Measurements from ENCODE around the gene DDX59. TPM values are rescaled to one million over a fixed set of nuclear protein-coding genes. Genes with fewer than 3 reads are reported as not detected.

Gene DDX59
- total RNA-seq, 4 donors from 2014 or later, result 28.0 to 37.3 (median 28.3) TPM

DNA sequence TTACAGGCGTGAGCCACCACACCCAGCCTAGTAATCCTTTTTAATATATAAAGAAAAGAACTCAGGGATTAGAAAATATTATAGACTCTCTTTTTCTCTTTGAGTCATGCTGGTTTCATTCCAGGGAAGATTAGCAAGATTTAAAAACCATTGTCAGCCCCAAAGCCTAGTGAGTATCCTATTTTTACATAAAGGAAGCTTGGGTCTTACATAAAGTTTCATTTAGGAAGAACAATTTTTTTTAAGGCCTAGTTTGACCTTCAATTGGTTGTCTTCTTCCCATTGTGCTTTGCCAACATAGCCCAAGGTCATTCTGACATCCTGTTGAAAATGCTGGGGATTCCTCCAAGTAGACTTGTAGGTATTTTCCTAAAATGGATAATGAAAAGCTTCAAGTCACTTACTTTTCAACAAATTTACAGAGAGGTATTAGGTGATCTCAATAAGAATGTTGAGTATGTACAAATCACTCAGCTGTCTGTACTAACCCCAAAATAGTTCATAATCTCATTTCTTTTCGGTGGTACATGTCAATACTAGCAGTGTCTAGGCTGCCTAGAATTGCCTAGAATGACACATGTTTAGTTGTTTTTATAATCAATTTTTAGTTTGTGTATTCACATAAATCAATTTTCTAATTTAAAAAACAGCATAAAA is 44.9 kb downstream of the DDX59 start:
- Histone ChIP-seq H3K36me3 (no peaks in the 10 kb centered on the region), H3K9me3 (no peaks in the 10 kb centered on the region), H3K4me1 (peaks cover 34% of the 10 kb centered on the region), H3K27ac (peak overlapping the region; percentile 45), H3K4me3 (no peak overlapping the region), H3K27me3 (no peaks in the 10 kb centered on the region)
- no peak for DNase-seq (ENCODE audit: low spot score in 2 of 2)
- TF ChIP-seq EP300 (IDR thresholded peaks at IDR 0.05) (no peak), POLR2AphosphoS5 (IDR thresholded peaks at IDR 0.05) (no peak), POLR2A (IDR thresholded peaks at IDR 0.05) (no peak)
- TF ChIP-seq, protein P1, sequence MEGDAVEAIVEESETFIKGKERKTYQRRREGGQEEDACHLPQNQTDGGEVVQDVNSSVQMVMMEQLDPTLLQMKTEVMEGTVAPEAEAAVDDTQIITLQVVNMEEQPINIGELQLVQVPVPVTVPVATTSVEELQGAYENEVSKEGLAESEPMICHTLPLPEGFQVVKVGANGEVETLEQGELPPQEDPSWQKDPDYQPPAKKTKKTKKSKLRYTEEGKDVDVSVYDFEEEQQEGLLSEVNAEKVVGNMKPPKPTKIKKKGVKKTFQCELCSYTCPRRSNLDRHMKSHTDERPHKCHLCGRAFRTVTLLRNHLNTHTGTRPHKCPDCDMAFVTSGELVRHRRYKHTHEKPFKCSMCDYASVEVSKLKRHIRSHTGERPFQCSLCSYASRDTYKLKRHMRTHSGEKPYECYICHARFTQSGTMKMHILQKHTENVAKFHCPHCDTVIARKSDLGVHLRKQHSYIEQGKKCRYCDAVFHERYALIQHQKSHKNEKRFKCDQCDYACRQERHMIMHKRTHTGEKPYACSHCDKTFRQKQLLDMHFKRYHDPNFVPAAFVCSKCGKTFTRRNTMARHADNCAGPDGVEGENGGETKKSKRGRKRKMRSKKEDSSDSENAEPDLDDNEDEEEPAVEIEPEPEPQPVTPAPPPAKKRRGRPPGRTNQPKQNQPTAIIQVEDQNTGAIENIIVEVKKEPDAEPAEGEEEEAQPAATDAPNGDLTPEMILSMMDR (IDR thresholded peaks at IDR 0.05), result no peak
- 51% methylated on average over 2 of the region's 2 CpGs for WGBS

DNA sequence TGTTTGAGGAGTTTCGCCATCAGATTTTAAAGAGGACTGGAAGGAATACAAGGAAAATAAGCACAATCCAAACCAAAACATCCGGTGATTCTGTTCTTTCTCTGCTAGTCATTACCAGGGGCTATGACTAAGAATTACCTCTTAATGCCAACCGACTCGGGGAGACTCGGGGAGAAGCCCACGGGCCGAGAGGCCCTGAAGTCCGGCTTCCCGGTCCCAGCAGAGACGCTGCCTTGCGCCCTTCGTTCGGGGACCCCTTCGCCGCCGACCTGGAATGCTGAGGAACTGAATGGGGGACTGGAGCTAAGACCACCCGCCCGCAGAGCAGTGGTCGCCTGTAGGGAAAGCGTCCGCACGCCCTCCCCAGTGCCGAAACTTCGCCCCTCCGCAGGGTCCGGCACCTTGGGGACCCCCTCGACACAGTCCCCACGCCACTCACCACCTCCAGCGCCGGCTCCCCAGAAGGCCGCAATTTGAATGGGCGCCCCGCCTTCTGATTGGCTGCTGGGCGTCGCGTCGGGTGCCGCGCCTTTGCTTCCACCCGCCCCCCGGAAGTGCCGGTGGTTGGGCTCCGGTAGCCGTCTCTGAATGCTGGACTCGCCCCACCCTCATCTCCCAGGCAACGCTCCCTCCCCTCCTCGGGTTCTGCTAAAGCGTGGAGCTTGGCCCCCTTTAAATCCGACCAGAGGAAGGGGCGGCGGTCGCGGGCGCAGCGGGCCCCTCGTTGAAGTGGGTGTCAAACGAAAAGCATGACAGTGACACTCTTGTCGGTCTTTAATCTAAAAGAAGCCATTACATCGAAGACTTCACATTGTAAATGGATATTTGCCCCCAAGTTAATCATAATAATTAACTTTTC is 49.2 kb downstream of the DDX59 start, which contains the start of gene KIF14:
Gene KIF14 (minus strand): TSS at position 479 of the 859 bp plus-strand sequence. CDS start 2,028 bp downstream, outside the sequence.
- H3K27me3 ChIP-seq, result no peaks in the 10 kb centered on the region
- under 1% methylated on average over 44 of the region's 59 CpGs for WGBS
- H3K9me3 ChIP-seq, result no peaks in the 10 kb centered on the region
- TF ChIP-seq EP300 (IDR thresholded peaks at IDR 0.05) (no peak), POLR2AphosphoS5 (IDR thresholded peaks at IDR 0.05) (peak in 1 of 3 donors; percentile 53)
- H3K27ac ChIP-seq, result peak within 1 kb of the TSS; percentile 68
- H3K36me3 ChIP-seq, result no peaks in the 10 kb centered on the region
- DNase-seq (ENCODE audit: low spot score in 2 of 2), result peak; percentile 96
- peak within 1 kb of the TSS; percentile 77 for H3K4me3 ChIP-seq
- H3K4me1 ChIP-seq, result peaks cover 34% of the 10 kb centered on the region

DNA sequence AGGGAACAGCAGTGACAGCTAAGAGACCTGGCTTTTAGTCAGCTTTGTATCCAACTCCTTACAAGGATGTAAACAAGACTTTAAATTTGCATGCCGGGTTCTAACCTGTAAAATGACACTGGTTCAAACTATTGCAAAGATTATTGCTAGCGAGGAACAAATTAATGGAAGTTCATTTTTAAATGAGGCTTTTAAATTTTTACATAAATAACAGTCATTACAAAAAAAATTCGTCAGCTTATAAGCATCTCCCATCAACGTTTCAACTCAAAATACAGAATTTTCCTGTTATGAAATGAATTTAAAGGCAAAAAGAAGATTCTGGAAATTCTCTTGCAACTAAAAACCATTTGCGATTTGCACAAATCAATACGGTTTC is 49.8 kb downstream of the DDX59 start:
- TF ChIP-seq EP300 (IDR thresholded peaks at IDR 0.05), result no peak
- TF ChIP-seq POLR2AphosphoS5 (IDR thresholded peaks at IDR 0.05), result no peak
- TF ChIP-seq, protein P1 (IDR thresholded peaks at IDR 0.05), result no peak
- no peak for TF ChIP-seq POLR2A (IDR thresholded peaks at IDR 0.05)
- H3K36me3 ChIP-seq, result no peaks in the 10 kb centered on the region
- H3K4me3 ChIP-seq, result peak overlapping the region; percentile 77
- WGBS, result 11% methylated on average over 6 of the region's 6 CpGs
- no peaks in the 10 kb centered on the region for H3K27me3 ChIP-seq
- no peaks in the 10 kb centered on the region for H3K9me3 ChIP-seq
- H3K4me1 ChIP-seq, result peaks cover 30% of the 10 kb centered on the region
- no peak overlapping the region for H3K27ac ChIP-seq
- DNase-seq (ENCODE audit: low spot score in 2 of 2), result no peak

DNA sequence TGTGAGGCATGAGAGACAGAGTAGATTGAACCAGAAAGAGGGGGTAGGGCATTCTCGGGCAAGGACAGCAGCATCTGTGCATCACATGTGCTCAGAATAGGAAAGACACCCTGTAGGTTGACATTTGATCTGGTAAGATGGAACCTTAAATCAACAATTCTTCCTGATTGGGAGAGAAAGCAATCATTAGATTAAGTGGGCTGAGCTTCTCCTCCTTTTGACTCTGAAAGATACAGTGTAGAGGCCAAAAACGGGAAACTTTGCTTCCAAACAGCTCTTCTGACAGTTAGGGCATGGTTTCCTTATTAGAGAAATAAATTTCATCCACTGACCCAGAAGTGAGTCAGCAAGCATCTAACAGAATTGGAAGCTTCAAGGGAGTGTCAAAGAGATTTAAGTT is 58.9 kb downstream of the DDX59 start:
- Histone ChIP-seq H3K27ac (no peak overlapping the region), H3K4me3 (no peak overlapping the region), H3K9me3 (no peaks in the 10 kb centered on the region), H3K27me3 (no peaks in the 10 kb centered on the region), H3K36me3 (no peaks in the 10 kb centered on the region), H3K4me1 (no peaks in the 10 kb centered on the region)
- 48% methylated on average over 2 of the region's 2 CpGs for WGBS
- no peak for DNase-seq (ENCODE audit: low spot score in 2 of 2)
- no peak for TF ChIP-seq POLR2AphosphoS5 (IDR thresholded peaks at IDR 0.05)
- TF ChIP-seq, protein P1 (IDR thresholded peaks at IDR 0.05), result no peak
- TF ChIP-seq POLR2A (IDR thresholded peaks at IDR 0.05), result no peak
- TF ChIP-seq EP300 (IDR thresholded peaks at IDR 0.05), result no peak

DNA sequence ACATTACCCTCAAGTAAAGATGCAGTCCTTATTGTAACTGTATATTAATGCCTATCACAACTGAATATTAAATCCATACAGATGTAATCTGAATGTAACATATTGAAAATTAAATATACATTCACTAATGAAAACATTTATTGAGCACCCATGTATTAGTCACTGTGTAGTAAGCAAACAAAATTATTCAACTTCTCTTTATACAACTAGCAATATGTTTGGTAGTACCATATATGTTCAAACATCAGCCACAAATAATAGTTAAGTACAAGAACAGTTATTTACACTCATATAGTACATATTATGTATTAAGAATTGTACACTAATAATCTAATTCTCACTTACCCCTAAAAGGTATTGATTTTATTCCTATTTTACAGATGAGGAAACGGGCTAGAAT is 67.1 kb downstream of the DDX59 start:
- Histone ChIP-seq H3K9me3 (no peaks in the 10 kb centered on the region), H3K4me1 (no peaks in the 10 kb centered on the region), H3K27me3 (no peaks in the 10 kb centered on the region), H3K4me3 (no peak overlapping the region), H3K27ac (no peak overlapping the region), H3K36me3 (no peaks in the 10 kb centered on the region)
- DNase-seq (ENCODE audit: low spot score in 2 of 2), result no peak
- WGBS, result 100% methylated on average over 1 of the region's 1 CpG
- TF ChIP-seq, protein P1 (IDR thresholded peaks at IDR 0.05), result no peak
- TF ChIP-seq POLR2A (IDR thresholded peaks at IDR 0.05) (no peak), EP300 (IDR thresholded peaks at IDR 0.05) (no peak), POLR2AphosphoS5 (IDR thresholded peaks at IDR 0.05) (no peak)

Other genes starting within 250 kb of the DDX59 start
- 1 to 10 TPM in 3 of 4 donors, under 1 TPM in 1; 0.72 to 1.6 (median 1.5) TPM for gene KIF14, start 49.2 kb downstream of the DDX59 start, total RNA-seq
- 10 to 100 TPM; 26.5 to 47.4 (median 33.3) TPM for gene CAMSAP2, start 69.0 kb upstream of the DDX59 start, total RNA-seq
- gene GPR25, start 203.1 kb upstream of the DDX59 start, total RNA-seq, result not detected
- gene INAVA, start 225.0 kb upstream of the DDX59 start, total RNA-seq, result 100 to 1,000 TPM; 110 to 137 (median 117) TPM

Data from suprapubic skin (tissue), 4 donors.